T-helper 1 cell (primary cell): ENCODE measurements around the gene CYGB.

ENCODE experiments used
- DNase-seq, 5 donors: peaks; one replicate each; pipeline ENCODE4 v3.0.0-alpha.2; 2012 to 2020

CYGB gene

GRCh38 chr17:76478730-76479514 lies 58.6 kb downstream of the CYGB start:
- no peak for DNase-seq

- no peak for DNase-seq
Observed at GRCh38 chr17:76478097-76478496, 59.4 kb downstream of the CYGB start.

GRCh38 chr17:76477576-76477975 lies 59.9 kb downstream of the CYGB start:
- no peak for DNase-seq
